D721Med (cell line): ENCODE data around the gene MED27.

Experiments used
- DNase-seq: peaks from one replicate; pipeline ENCODE4 v3.0.0; 2011; ENCODE audit warnings: low spot score; ENCODE audit not compliant: insufficient read length
- FAIRE-seq: peaks from 2 replicates; lab custom pipeline; 2011; peaks lifted over from hg19 to GRCh38; lab: Jason Lieb, UNC
- CTCF ChIP-seq: IDR thresholded peaks from 2 replicates; pipeline ENCODE4 v1.5.1; 2012; ENCODE audit warnings: mild to moderate bottlenecking, control low read depth; ENCODE audit not compliant: insufficient read depth; ENCODE audit errors: missing control alignments

Gene MED27

GRCh38 chr9:132025766-132026165 lies 53.9 kb downstream of the MED27 start:
- no peak for FAIRE-seq
- no peak for DNase-seq

GRCh38 chr9:132024589-132024988 lies 55.1 kb downstream of the MED27 start:
- FAIRE-seq (no peak), DNase-seq (no peak)
- no peak for TF ChIP-seq CTCF

More at GRCh38 chr9:132025766-132026165, 53.9 kb downstream of the MED27 start:
- TF ChIP-seq CTCF, result no peak

GRCh38 chr9:132023419-132024180 lies 56.1 kb downstream of the MED27 start:
- TF ChIP-seq CTCF, result no peak
- no peak for FAIRE-seq
- DNase-seq, result no peak

GRCh38 chr9:132020820-132021510 lies 58.7 kb downstream of the MED27 start:
- no peak for DNase-seq
- no peak for FAIRE-seq

GRCh38 chr9:132020272-132020671 lies 59.4 kb downstream of the MED27 start:
- no peak for TF ChIP-seq CTCF
- no peak for FAIRE-seq
- DNase-seq, result no peak

More at GRCh38 chr9:132020820-132021510, 58.7 kb downstream of the MED27 start:
- no peak for TF ChIP-seq CTCF

- no peak for TF ChIP-seq CTCF
- FAIRE-seq (no peak), DNase-seq (no peak)
Measured at GRCh38 chr9:132019702-132020101, 60.0 kb downstream of the MED27 start.
